HFF-Myc (cell line): ENCODE data around the gene MCAT.

ENCODE experiments used
- DNase-seq: peaks from one replicate; pipeline ENCODE4 v3.0.0-alpha.2; 2011; ENCODE audit warnings: low read depth; ENCODE audit errors: extremely low read depth
- H3K4me3 ChIP-seq: replicated peaks from 2 replicates; pipeline ENCODE4 v1.5.1; 2011; ENCODE audit warnings: low read depth, mild to moderate bottlenecking, control low read depth, low read length
- CTCF ChIP-seq: IDR thresholded peaks from 2 replicates; pipeline ENCODE4 v1.5.1; 2012; ENCODE audit warnings: mild to moderate bottlenecking, low read depth, low read length, control low read depth; ENCODE audit errors: missing control alignments

MCAT gene

GRCh38 chr22:43142880-43143562 lies at the start of gene MCAT:
Gene MCAT (minus strand): TSS chr22:43143398. CDS start chr22:43143348, 50 bp downstream.
- no peak for TF ChIP-seq CTCF

GRCh38 chr22:43191831-43192230 lies 48.6 kb upstream of the MCAT start:
- DNase-seq = no peak
- H3K4me3 ChIP-seq = no peak overlapping the region
- TF ChIP-seq CTCF = no peak

More at GRCh38 chr22:43142880-43143562, at the start of gene MCAT:
- peak within 1 kb of the TSS; percentile 92 for H3K4me3 ChIP-seq
- DNase-seq = no peak

- no peak for TF ChIP-seq CTCF
- DNase-seq = no peak
Measured at GRCh38 chr22:43188829-43189545, 45.8 kb upstream of the MCAT start.

GRCh38 chr22:43187171-43188099 lies 44.2 kb upstream of the MCAT start:
- peak; percentile 74 for DNase-seq
- H3K4me3 ChIP-seq = peak overlapping the region; percentile 47
- peak; percentile 42 for TF ChIP-seq CTCF

More at GRCh38 chr22:43188829-43189545, 45.8 kb upstream of the MCAT start:
- H3K4me3 ChIP-seq = no peak overlapping the region

GRCh38 chr22:43186272-43187170 lies 43.3 kb upstream of the MCAT start, which contains the start of gene TTLL12:
Gene TTLL12 (minus strand): TSS chr22:43187134. CDS start chr22:43187069, 65 bp downstream.
- peak within 1 kb of the TSS; percentile 97 for H3K4me3 ChIP-seq
- no peak for TF ChIP-seq CTCF

More at GRCh38 chr22:43186272-43187170, 43.3 kb upstream of the MCAT start, which contains the start of gene TTLL12:
- no peak for DNase-seq
